ES-I3 (cell line): ENCODE measurements around the gene PDF.
A peak's percentile ranks its signal among the peaks of the same experiment; 100 is the strongest.
"Not testable (repeated sequence)": the region's sequence is repeated elsewhere in the genome, so short reads cannot be mapped to it uniquely, and the experiment has no call there.

Source experiments
- H3K36me3 ChIP-seq: 2 replicates; pipeline ENCODE4 v1.6.1; 2013; ENCODE audit warnings: mild to moderate bottlenecking, low read length, control low read depth, moderate library complexity; ENCODE audit not compliant: insufficient read depth
- H3K4me1 ChIP-seq: 2 replicates; pipeline ENCODE4 v1.6.1; 2013; ENCODE audit warnings: mild to moderate bottlenecking, control low read depth, low read length; ENCODE audit not compliant: insufficient read depth
- H3K9ac ChIP-seq: 2 replicates; pipeline ENCODE4 v1.6.1; 2013; ENCODE audit warnings: low read depth, mild to moderate bottlenecking, low read length, moderate library complexity
- H3K9me3 ChIP-seq: 2 replicates; pipeline ENCODE4 v1.6.1; 2013; ENCODE audit warnings: mild to moderate bottlenecking, low read length, moderate library complexity; ENCODE audit not compliant: control insufficient read depth, insufficient read depth

PDF gene

GRCh38 chr16:69315486-69316311, 14.7 kb downstream of the PDF start:
- no peaks in the 10 kb centered on the region for H3K9me3 ChIP-seq
- peaks cover 6% of the 10 kb centered on the region; the same call in 1 of the 2 replicates for H3K36me3 ChIP-seq
- no peak overlapping the region for H3K9ac ChIP-seq
- H3K4me1 ChIP-seq, result no peaks in the 10 kb centered on the region

- Histone ChIP-seq H3K9me3 (no peaks in the 10 kb centered on the region), H3K4me1 (no peaks in the 10 kb centered on the region), H3K36me3 (no peaks in the 10 kb centered on the region; the same call in 1 of the 2 replicates), H3K9ac (no peak overlapping the region; the same call in 1 of the 2 replicates)
These were observed 15.9 kb downstream of the PDF start for GRCh38 chr16:69314534-69314933.

GRCh38 chr16:69313469-69313868, 16.9 kb downstream of the PDF start:
- H3K9me3 ChIP-seq, result no peaks in the 10 kb centered on the region
- H3K9ac ChIP-seq, result no peak overlapping the region
- no peaks in the 10 kb centered on the region; the same call in 1 of the 2 replicates for H3K36me3 ChIP-seq
- no peaks in the 10 kb centered on the region for H3K4me1 ChIP-seq

GRCh38 chr16:69311533-69312387, 18.6 kb downstream of the PDF start:
- Histone ChIP-seq H3K9ac (peak overlapping the region; percentile 95), H3K9me3 (no peaks in the 10 kb centered on the region), H3K36me3 (no peaks in the 10 kb centered on the region; the same call in 1 of the 2 replicates), H3K4me1 (no peaks in the 10 kb centered on the region)

GRCh38 chr16:69310653-69311532, 19.5 kb downstream of the PDF start, which contains the start of gene VPS4A:
VPS4A (plus strand) TSS chr16:69311350; CDS start chr16:69311512, 162 bp downstream.
- Histone ChIP-seq H3K36me3 (no peaks in the 10 kb centered on the region; the same call in 1 of the 2 replicates), H3K9me3 (no peaks in the 10 kb centered on the region), H3K9ac (peak within 1 kb of the TSS; percentile 95), H3K4me1 (no peaks in the 10 kb centered on the region)

GRCh38 chr16:69309316-69309715, 21.1 kb downstream of the PDF start:
- Histone ChIP-seq H3K9ac (no peak overlapping the region), H3K4me1 (no peaks in the 10 kb centered on the region), H3K9me3 (no peaks in the 10 kb centered on the region), H3K36me3 (no peaks in the 10 kb centered on the region; the same call in 1 of the 2 replicates)

- Histone ChIP-seq H3K9me3 (no peaks in the 10 kb centered on the region), H3K9ac (no peak overlapping the region), H3K36me3 (no peaks in the 10 kb centered on the region; the same call in 1 of the 2 replicates), H3K4me1 (no peaks in the 10 kb centered on the region)
These were observed 22.5 kb downstream of the PDF start for GRCh38 chr16:69307856-69308255.

GRCh38 chr16:69307091-69307490, 23.3 kb downstream of the PDF start:
- Histone ChIP-seq H3K9ac (no peak overlapping the region), H3K9me3 (no peaks in the 10 kb centered on the region), H3K36me3 (no peaks in the 10 kb centered on the region; the same call in 1 of the 2 replicates), H3K4me1 (no peaks in the 10 kb centered on the region)

GRCh38 chr16:69306031-69306430, 24.4 kb downstream of the PDF start:
- H3K9me3 ChIP-seq, result no peaks in the 10 kb centered on the region
- no peaks in the 10 kb centered on the region; the same call in 1 of the 2 replicates for H3K36me3 ChIP-seq
- H3K9ac ChIP-seq, result no peak overlapping the region
- H3K4me1 ChIP-seq, result no peaks in the 10 kb centered on the region

- no peaks in the 10 kb centered on the region for H3K4me1 ChIP-seq
- H3K36me3 ChIP-seq, result no peaks in the 10 kb centered on the region; the same call in 1 of the 2 replicates
- no peaks in the 10 kb centered on the region for H3K9me3 ChIP-seq
- H3K9ac ChIP-seq, result no peak overlapping the region
These were observed 28.1 kb downstream of the PDF start for GRCh38 chr16:69302301-69302700.

- H3K9me3 ChIP-seq, result no peaks in the 10 kb centered on the region
- H3K36me3 ChIP-seq, result no peaks in the 10 kb centered on the region; the same call in 1 of the 2 replicates
- no peaks in the 10 kb centered on the region for H3K4me1 ChIP-seq
- H3K9ac ChIP-seq, result no peak overlapping the region
These were observed 28.5 kb downstream of the PDF start for GRCh38 chr16:69301861-69302260.

GRCh38 chr16:69301187-69301586, 29.2 kb downstream of the PDF start:
- H3K9me3 ChIP-seq, result no peaks in the 10 kb centered on the region
- no peaks in the 10 kb centered on the region for H3K4me1 ChIP-seq
- H3K36me3 ChIP-seq, result no peaks in the 10 kb centered on the region; the same call in 1 of the 2 replicates
- H3K9ac ChIP-seq, result no peak overlapping the region

- Histone ChIP-seq H3K9ac (no peak overlapping the region), H3K9me3 (no peaks in the 10 kb centered on the region)
These were observed 32.1 kb downstream of the PDF start for GRCh38 chr16:69298261-69298660.

GRCh38 chr16:69296771-69297170, 33.6 kb downstream of the PDF start:
- H3K9me3 ChIP-seq, H3K4me1 ChIP-seq, H3K9ac ChIP-seq, H3K36me3 ChIP-seq: not testable (repeated sequence)

More at GRCh38 chr16:69298261-69298660, 32.1 kb downstream of the PDF start:
- Histone ChIP-seq H3K36me3 (no peaks in the 10 kb centered on the region; the same call in 1 of the 2 replicates), H3K4me1 (no peaks in the 10 kb centered on the region)
